NCI-H1092 (cell line): ENCODE data around the gene MAP7D1.
"Not testable (repeated sequence)": the region's sequence is repeated elsewhere in the genome, so short reads cannot be mapped to it uniquely, and the experiment has no call there.

Experiments
- DNase-seq: peaks from one replicate; lab custom pipeline; 2025; lab: John Stamatoyannopoulos, UW

Gene MAP7D1

DNA sequence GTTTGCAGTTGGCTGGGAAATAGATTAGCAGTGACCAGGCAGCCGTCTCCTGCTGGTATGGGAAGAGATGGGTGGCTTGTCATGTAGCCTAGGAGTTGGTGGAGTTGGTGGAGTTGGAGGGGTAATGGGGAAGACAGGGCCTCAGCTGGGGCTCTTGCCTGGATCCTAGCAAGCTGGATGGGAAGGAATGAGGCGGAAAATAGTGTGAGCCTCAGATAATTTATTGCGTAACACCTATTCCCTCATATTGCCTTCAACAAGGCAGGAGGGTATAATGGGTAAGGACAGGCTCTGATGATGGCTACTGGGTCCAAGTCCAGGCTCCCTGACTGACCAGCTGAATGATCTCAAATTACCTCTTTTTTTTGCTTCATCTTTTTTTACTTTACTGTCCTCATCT, 12.6 kb downstream of the MAP7D1 start:
- no peak for DNase-seq

DNA sequence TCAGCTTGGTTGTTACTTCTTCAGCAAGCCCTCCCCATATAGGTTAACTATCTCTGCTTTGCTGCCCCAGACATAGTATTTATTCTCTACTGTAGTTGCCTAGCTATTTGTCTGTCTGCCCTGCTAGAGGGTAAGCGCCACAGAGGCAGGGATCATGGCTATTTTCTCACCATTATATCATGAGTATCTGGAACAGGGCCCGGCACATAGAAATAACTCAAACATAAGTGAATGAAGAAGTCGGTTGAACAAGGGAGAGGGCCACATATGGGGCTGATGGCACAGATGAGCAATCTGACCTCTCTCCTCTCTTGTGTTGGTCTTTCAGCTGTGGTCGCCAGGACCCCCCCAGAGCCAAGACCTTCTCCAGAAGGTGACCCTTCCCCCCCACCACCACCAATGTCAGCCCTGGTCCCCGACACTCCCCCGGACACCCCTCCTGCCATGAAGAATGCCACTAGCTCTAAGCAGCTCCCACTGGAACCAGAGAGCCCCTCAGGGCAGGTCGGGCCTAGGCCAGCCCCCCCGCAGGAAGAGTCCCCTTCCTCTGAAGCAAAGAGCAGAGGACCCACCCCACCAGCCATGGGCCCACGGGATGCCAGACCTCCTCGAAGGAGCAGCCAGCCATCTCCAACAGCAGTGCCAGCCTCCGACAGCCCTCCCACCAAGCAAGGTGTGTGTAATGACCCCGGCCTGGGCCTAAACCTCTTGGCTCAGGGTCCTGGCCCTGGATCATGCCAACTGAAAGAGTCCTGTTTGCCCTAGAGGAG, 14.9 kb downstream of the MAP7D1 start:
- no peak for DNase-seq

DNA sequence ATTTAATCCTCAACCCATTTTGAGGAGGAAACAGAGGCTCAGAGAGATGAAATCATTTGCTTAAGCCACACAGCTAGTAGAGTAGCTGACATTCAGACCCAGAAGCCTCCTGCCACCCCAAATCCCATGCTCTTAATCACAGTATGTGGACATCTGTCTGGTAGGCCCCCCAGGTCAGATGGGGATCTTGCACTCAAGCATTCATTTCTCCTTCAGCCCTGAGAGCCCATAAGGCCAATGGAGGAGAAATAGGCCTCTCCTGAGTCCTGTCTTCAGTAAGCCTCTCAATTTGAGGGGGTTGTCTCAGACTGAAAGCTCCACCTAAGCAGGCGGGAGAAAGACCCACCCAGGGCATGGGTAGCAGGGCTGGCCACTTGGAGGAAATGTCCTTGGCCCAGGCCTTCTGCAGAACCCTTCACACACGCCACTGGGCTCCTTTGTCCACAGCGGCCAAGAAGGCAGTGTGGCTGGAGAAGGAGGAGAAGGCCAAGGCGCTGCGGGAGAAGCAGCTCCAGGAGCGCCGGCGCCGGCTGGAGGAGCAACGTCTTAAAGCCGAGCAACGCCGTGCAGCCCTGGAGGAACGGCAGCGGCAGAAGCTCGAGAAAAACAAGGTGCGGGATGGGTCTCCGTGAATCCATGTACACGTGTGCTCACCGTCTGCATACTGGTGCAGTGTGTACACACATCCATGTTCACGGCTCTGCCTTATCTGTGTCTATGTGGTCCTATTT, 16.2 kb downstream of the MAP7D1 start:
- DNase-seq = no peak

GRCh38 chr1:36172983-36173382, 17.0 kb downstream of the MAP7D1 start:
- DNase-seq = no peak

GRCh38 chr1:36174713-36175112, 18.8 kb downstream of the MAP7D1 start:
- no peak for DNase-seq

DNA sequence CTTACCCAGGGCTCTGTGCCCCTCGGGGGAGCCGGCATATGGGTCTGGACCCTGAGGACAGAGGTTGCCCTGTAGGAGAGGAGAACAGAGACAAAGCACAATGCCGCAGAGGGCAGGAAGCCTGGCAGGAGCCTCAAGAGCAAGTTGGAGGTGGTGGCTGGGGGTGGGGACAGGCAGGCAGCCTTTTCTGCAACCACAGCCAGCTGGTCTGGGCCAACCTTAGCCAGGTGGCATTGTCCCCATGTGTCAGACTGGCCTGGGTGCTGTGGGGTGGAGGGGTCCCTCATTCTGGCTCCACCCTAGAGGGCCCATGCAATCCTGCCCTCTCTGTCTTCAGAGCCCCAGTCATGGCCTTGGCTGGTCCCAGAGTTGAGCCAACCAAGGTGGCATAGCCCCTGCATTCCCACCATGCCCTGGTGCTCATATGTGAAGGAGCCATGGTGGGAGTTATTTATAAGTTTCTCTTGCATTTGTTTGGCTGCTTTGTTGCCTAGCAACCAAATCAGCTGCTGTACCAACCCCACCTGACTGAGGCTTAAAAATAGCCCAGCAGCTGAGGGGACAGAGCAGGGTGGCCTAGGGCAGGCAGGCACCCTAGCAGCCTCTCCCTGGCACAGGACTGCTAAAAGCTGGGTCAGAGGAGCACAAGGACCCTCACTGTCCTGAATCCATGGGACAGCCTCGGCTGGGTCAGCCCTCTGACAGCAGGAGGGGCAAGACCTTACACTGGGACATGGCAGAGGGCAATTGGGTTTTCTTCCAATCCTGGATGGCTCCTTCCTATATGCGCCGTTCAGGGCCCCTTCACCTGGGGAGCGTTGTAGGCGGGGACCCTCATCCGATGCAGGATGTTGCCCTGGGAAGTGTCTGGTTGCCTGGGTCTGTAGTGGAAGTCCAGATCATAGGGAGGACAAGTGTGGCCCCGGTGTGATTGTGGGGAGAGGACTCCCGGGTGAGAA, 19.5 kb downstream of the MAP7D1 start:
- DNase-seq = no peak

DNA sequence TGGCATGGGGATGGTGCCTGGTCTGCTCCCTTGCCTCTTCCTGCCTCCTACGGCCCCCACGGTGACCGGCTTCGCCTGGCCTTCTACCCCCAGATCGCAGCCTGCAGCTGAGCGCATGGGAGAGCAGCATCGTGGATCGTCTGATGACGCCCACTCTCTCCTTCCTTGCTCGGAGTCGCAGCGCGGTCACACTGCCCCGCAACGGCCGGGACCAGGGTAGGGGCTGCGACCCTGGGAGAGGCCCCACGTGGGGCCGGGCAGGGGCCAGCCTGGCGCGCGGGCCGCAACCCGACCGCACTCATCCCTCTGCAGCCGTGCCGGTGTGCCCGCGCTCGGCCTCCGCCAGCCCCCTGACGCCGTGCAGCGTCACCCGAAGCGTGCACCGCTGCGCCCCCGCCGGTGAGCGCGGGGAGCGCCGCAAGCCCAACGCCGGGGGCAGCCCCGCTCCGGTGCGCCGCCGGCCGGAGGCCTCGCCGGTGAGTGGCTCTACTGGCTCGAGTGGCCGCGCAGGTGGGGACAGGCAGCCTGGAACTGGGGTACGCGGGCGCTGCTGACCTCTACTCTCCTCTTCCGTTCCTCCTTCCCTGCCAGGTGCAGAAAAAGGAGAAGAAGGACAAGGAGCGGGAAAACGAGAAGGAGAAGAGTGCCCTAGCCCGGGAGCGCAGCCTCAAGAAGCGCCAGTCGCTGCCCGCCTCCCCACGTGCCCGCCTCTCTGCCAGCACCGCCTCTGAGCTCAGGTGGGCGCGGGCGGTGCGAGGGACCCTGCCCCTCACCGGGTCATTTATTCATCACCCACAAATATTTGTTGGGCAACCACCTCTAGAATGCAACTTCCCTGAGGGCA, 20.4 kb downstream of the MAP7D1 start:
- no peak for DNase-seq

- DNase-seq = no peak
Measured at GRCh38 chr1:36177589-36178431, 21.9 kb downstream of the MAP7D1 start.

DNA sequence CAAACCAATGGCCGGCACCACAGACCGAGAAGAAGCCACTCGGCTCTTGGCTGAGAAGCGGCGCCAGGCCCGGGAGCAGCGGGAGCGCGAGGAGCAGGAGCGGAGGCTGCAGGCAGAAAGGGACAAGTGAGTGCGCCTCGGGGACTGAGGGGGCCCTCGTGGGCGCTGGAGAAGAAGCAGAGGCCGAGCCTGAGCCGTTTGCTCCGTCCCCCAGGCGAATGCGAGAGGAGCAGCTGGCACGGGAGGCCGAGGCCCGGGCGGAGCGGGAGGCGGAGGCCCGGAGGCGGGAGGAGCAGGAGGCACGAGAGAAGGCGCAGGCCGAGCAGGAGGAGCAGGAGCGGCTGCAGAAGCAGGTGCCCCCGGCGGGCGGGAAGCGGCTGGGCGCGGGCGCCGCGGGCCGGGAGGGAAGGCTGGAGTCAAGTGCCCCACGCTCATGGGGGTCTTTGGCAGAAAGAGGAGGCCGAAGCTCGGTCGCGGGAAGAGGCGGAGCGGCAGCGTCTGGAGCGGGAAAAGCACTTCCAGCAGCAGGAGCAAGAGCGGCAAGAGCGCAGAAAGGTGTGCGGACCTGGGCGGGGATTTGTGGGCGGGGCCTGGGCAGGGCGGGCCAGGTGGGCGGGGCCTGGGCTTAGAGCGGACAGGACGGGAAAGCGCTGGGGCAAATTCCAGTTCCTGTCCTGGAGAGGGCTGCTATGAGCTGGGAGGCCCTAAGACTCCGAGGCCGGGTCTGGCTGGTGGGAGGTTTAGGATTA, 22.7 kb downstream of the MAP7D1 start:
- DNase-seq = no peak

DNA sequence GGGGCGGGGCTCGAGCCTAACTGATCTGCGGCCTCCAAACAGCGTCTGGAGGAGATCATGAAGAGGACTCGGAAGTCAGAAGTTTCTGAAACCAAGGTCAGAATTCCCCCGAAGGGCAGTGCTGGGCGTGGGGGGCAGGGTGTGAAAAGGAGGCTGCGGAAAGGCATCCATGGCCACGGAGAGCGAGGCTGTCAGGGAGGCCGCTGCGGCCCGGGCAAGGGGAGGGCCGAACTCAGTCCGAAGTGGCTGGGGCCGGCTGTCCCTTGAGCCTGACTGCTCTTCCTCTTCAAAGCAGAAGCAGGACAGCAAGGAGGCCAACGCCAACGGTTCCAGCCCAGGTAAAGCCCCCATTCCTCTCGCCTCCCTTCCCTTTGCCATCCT, 23.2 kb downstream of the MAP7D1 start:
- DNase-seq = no peak

DNA sequence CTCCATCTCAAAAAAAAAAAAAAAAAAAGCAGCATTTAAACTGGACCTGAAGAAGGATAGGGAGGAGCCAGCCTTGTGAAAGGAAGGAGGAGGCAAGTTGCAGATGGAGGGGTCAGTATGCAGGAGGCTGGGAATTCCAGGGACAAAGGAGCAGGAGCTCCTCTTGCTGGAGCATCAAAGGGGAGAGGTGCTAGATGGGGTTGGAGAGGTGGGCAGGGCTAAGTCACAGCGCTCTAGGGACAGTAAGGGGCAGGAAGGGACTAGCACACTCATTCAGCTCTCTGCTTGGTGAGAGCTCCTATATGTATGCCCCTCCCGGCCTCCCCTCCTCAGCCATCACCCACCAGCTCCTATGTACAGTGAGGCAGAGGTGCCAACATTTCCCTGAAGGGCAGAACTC, 26.8 kb downstream of the MAP7D1 start:
- no peak for DNase-seq

DNA sequence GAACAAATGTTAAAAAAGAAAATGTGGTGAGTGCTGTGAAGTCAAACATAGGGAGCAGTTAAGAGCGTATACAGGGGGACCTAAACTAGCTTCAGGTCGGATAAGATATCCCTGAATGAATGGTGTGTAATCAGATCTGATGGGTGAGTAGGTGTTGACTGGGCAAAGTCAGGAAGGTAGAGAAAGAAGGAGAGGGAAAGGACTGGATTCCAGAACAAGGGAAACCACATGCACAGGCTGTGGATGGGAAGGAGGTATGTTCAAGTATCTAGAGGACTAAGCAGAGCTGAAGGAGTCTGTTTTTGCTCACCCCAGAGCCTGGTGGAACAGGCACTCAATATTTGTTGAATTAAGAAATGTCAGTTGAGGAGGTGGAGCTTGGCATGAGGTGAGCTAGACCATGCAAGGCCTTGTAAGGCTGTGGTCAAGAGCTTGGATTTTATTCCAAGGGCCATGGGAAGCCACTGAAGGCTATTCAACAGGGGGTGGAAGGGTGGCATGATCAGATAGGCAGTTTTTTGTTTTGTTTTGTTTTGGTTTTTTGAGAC, 27.4 kb downstream of the MAP7D1 start:
- no peak for DNase-seq

- peak; percentile 83 for DNase-seq
Measured at GRCh38 chr1:36187800-36188593, 32.0 kb downstream of the MAP7D1 start.

DNA sequence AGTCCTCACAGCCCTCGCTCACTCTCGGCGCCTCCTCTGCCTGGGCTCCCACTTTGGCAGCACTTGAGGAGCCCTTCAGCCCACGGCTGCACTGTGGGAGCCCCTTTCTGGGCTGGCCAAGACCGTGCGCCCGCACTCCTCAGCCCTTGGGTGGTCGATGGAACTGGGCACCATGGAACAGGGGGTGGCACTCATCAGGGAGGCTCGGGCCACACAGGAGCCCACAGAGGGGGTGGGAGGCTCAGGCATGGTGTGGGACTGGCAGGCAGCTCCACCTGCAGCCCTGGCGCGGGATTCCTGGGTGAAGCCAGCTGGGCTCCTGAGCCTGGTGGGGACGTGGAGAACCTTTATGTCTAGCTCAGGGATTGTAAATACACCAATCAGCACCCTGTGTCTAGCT, 40.8 kb downstream of the MAP7D1 start:
- DNase-seq = not testable (repeated sequence)

DNA sequence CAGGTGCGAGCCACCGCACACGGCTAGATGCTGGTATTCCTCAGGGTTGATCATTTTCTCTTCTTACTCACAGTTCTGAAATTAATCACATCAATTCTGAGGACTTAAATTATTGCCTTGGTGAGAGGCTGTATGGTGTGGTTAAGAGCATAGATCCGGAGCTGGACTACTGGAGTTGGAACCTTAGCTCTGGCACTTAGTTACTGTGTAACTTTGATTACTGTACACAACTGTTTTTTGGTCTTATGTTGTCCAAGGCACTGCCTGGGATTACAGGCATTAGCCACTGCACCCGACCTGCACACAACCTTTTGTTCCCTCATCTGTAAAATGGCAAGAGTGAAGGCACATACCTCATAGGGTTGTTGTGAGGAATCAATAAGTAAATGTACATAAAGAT, 42.7 kb downstream of the MAP7D1 start:
- no peak for DNase-seq

DNA sequence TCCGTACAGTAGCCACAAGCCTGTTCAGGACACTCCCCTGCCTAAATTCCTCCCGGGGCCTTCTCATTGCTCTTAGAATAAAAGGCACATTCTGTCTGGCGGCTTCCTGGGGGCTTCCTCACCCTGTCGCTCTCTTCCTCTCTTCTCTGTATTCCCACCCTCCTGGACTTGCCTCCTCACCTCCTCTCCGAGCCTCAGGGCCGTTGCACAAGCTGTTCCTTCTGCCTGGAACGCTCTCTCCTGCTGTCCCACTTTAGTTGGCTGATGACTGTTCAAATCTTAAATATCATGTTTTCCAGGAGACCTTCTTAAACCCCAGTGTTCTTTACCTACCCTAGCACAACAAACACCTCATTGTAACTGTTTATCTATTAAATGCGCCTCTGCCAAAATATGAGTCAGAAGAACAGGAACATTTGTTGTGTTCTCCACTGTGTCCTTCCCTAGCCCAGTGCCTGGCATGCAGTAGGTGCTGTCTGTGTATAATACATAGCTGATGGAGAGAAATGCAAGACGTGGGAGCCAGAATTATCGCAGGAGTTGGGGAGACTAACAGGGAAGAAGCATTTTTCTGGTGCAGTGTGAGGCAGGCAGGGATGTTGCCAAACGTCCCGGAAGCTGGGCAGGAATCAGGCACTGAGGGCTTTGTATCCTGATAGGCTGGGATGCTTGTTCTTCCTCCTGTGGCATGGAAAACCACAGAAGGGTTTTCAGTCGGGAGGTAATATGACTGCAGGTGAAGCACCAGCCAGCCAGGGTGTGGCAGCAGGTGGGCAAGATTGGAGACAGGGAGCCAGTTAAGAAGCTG, 44.2 kb downstream of the MAP7D1 start:
- DNase-seq = no peak

DNA sequence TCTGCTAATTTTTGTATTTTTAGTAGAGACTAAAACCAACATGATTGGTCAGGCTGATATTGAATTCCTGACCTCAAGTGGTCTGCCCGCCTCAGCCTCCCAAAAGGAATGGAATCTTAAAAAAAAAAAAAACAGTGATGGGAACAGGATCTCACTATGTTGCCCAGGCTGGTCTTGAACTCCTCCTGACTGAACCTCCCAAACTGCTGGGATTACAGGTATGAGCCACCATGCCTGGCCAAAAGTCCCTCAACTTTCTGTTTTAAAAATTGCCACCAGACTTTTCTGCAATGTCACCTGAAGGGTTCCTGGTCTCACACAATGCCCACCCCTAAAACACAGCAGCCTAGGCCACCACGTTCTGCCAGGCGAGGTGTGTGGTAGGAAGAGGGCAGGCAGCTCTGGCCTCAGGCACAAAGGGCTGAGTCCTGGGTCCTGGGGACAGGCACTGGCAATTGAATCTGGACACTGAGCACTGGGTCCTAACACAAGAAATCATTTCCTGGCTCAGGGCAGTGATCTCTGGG, 47.1 kb downstream of the MAP7D1 start:
- DNase-seq = no peak
